Measurements from ENCODE around the gene DUSP14. TPM values are rescaled to one million over a fixed set of nuclear protein-coding genes. Genes with fewer than 3 reads are reported as not detected.

DUSP14 gene
- total RNA-seq, 1 donor from 2014 or later = 21.5 TPM

DNA sequence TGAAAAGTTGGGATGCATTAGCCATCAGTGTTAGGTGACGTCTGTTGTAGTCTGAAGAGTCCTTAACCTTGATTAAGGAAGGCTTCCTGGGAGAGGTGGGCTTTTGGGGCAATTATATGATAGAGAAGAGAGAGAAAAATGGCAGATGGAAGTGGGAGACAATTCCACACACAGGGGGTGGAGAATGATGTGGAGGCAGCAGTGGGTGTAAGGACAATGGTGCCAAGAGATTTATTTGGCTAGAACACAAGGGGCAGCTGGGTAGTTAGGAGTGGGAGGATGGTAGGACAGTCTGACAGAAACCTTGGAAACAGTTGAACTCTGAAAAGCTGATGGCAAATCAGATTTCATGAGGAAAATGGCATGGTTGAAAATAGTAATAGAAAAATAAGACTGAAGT is 10.7 kb upstream of the DUSP14 start:
- Mint-ChIP-seq H3K9me3 (no peaks in the 10 kb centered on the region), H3K4me1 (peaks cover 28% of the 10 kb centered on the region), H3K27me3 (ENCODE audit: low read depth) (no peaks in the 10 kb centered on the region), H3K36me3 (ENCODE audit: low read depth) (peaks cover 16% of the 10 kb centered on the region), H3K27ac (ENCODE audit: unreplicated experiment) (no peak overlapping the region), H3K4me3 (no peak overlapping the region)
- no peak for DNase-seq (ENCODE audit: low read depth, low spot score)
- TF ChIP-seq, protein P1, sequence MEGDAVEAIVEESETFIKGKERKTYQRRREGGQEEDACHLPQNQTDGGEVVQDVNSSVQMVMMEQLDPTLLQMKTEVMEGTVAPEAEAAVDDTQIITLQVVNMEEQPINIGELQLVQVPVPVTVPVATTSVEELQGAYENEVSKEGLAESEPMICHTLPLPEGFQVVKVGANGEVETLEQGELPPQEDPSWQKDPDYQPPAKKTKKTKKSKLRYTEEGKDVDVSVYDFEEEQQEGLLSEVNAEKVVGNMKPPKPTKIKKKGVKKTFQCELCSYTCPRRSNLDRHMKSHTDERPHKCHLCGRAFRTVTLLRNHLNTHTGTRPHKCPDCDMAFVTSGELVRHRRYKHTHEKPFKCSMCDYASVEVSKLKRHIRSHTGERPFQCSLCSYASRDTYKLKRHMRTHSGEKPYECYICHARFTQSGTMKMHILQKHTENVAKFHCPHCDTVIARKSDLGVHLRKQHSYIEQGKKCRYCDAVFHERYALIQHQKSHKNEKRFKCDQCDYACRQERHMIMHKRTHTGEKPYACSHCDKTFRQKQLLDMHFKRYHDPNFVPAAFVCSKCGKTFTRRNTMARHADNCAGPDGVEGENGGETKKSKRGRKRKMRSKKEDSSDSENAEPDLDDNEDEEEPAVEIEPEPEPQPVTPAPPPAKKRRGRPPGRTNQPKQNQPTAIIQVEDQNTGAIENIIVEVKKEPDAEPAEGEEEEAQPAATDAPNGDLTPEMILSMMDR (conservative IDR thresholded peaks at IDR 0.05) = no peak

DNA sequence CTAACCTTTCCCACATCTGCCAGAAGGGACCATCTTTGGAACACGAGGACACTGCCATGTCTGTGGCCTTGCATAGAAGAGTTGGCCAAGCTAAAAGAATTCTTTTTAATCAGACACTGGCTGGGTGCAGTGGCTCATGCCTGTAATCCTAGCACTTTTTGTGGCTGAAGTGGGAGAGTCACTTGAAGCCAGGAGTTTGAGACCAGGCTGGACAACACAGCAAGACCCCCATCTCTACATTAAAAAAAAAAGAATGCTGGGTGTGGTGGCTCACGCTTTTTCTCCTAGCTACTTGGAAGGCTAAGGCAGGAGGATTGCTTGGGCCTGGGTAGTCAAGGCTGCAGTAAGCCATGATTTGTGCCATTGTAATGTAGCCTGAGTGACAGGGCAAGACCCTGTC is 9.3 kb upstream of the DUSP14 start:
- Mint-ChIP-seq H3K27ac (ENCODE audit: unreplicated experiment) (no peak overlapping the region), H3K9me3 (no peaks in the 10 kb centered on the region), H3K27me3 (ENCODE audit: low read depth) (no peaks in the 10 kb centered on the region), H3K4me3 (no peak overlapping the region), H3K36me3 (ENCODE audit: low read depth) (peaks cover 16% of the 10 kb centered on the region), H3K4me1 (peaks cover 28% of the 10 kb centered on the region)
- TF ChIP-seq, protein P1 (conservative IDR thresholded peaks at IDR 0.05) = no peak
- DNase-seq (ENCODE audit: low read depth, low spot score) = no peak

DNA sequence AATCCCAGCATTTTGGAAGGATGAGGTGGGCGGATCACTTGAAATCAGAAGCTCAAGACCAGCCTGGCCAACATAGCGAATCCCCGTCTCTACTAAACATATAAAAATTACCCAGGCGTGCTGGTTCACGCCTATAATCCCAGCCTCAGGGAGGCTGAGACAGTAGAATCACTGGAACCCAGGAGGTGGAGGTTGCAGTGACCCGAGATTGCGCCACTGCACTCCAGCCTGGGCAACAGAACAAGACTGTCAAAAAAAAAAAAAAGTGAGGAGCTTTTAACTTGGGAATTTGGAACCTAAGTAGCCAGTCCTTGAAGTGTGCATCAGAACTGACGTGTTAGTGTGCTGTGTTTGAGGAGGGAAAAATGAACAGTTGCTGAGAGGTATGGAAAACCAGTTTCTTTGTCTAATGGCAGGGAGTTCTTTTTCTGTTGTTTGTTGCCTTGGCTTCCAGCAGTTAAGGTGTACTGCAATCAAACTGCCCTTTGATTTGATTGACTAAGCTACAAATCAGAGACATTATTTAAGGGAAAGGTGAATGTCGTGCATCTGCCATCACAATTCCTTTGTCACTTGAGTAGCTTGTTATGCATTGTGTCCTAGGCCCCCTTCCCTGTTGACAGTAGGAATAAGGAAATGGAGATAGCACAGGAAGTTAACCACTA is 8.6 kb upstream of the DUSP14 start:
- DNase-seq (ENCODE audit: low read depth, low spot score) = no peak
- H3K9me3 Mint-ChIP-seq = no peaks in the 10 kb centered on the region
- TF ChIP-seq, protein P1 (conservative IDR thresholded peaks at IDR 0.05) = no peak
- H3K27ac Mint-ChIP-seq (ENCODE audit: unreplicated experiment) = no peak overlapping the region
- peaks cover 28% of the 10 kb centered on the region for H3K4me1 Mint-ChIP-seq
- H3K36me3 Mint-ChIP-seq (ENCODE audit: low read depth) = peaks cover 12% of the 10 kb centered on the region
- no peaks in the 10 kb centered on the region for H3K27me3 Mint-ChIP-seq (ENCODE audit: low read depth)
- H3K4me3 Mint-ChIP-seq = no peak overlapping the region

DNA sequence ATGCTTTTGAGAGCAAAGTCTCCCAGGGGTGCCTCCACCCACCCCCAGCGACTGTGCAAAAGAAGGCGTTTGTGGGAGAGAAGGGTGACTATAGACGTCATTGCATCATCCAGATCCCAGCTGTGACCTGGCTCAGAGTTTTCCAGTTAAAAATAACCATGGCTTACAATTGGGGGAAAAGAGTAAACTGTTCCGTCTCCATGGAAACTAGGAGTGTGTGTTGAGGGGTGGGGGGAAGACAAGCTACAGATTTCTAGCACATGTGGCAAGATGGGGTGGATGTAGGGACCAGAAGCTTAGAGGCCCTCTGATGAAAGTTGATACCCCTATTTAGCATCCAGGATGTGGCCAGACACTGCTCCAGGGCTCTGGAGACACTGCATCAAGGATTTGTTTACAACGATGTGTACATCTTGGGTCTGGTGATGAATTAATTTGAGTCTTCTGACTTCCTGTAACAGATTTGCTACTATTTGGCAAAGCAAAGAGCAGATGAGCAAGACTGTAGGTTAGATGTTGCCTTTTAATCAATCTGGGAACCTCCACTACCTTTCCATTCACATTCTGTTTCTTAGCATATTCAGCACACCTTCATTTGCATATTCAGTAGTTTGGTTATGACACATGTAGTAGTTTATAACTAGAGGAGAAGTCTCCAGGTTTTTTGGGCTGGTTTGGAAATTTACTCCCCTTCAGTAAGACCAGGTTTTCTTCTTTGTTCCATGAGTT is 6.2 kb upstream of the DUSP14 start:
- H3K36me3 Mint-ChIP-seq (ENCODE audit: low read depth) = peaks cover 6% of the 10 kb centered on the region
- H3K9me3 Mint-ChIP-seq = no peaks in the 10 kb centered on the region
- TF ChIP-seq, protein P1 (conservative IDR thresholded peaks at IDR 0.05) = no peak
- no peak for DNase-seq (ENCODE audit: low read depth, low spot score)
- H3K4me1 Mint-ChIP-seq = peaks cover 23% of the 10 kb centered on the region
- H3K27me3 Mint-ChIP-seq (ENCODE audit: low read depth) = peaks cover 7% of the 10 kb centered on the region
- no peak overlapping the region for H3K27ac Mint-ChIP-seq (ENCODE audit: unreplicated experiment)
- peak overlapping the region; percentile 17 for H3K4me3 Mint-ChIP-seq

DNA sequence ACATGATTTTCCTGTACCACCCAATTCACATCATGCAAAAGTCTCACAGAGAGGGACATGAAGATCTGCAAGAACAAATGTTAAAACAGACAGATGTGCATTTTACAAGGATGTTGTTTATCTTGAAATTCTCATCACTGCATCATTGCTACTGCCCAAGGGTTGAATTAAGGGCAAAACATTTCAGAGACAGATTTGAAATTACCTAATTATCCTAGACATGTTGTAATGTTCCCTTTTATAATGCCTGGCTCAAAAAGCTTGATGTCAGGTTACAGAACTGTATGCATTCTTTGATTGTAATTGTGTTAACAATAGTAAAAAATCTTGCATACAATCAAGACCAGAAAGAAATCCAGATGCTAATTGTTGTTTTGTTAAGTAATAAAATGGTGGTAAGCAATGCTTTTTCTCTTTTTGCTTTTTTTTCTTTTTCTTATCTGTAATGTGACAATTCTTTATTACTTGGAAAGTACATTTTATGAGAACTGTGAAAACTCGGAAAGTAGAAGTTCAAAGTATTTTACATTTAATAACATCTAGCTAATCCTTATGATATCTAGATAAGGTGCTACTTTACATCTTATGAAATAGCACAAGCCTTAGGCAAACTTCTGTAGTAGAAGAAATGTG is 3.6 kb upstream of the DUSP14 start:
- no peak for DNase-seq (ENCODE audit: low read depth, low spot score)
- TF ChIP-seq, protein P1 (conservative IDR thresholded peaks at IDR 0.05) = no peak
- no peaks in the 10 kb centered on the region for H3K9me3 Mint-ChIP-seq
- H3K36me3 Mint-ChIP-seq (ENCODE audit: low read depth) = no peaks in the 10 kb centered on the region
- H3K27me3 Mint-ChIP-seq (ENCODE audit: low read depth) = peaks cover 18% of the 10 kb centered on the region
- peak overlapping the region; percentile 23 for H3K4me3 Mint-ChIP-seq
- no peak overlapping the region for H3K27ac Mint-ChIP-seq (ENCODE audit: unreplicated experiment)
- peaks cover 36% of the 10 kb centered on the region for H3K4me1 Mint-ChIP-seq

Data from neural crest cell (in vitro differentiated cells).